HuH-7 (cell line): ENCODE measurements around the gene RPLP1.

Source experiments
- DNase-seq: peaks from one replicate; pipeline ENCODE4 v3.0.0; 2011; ENCODE audit warnings: low spot score

Gene RPLP1

GRCh38 chr15:69498282-69498681, 45.7 kb downstream of the RPLP1 start:
- no peak for DNase-seq

- DNase-seq, result no peak
Observed at GRCh38 chr15:69498987-69499386, 46.4 kb downstream of the RPLP1 start.

GRCh38 chr15:69499521-69500211, 47.0 kb downstream of the RPLP1 start:
- no peak for DNase-seq

- DNase-seq, result no peak
Observed at GRCh38 chr15:69500339-69500738, 47.7 kb downstream of the RPLP1 start.

- no peak for DNase-seq
Observed at GRCh38 chr15:69501456-69501855, 48.8 kb downstream of the RPLP1 start.

- DNase-seq, result no peak
Observed at GRCh38 chr15:69502470-69503045, 49.9 kb downstream of the RPLP1 start.

GRCh38 chr15:69504352-69505040, 51.9 kb downstream of the RPLP1 start:
- DNase-seq, result no peak
